Left colon (tissue), 2 donors: Measurements from ENCODE around the gene DYNLRB2. TPM values are rescaled to one million over a fixed set of nuclear protein-coding genes. Genes with fewer than 3 reads are reported as not detected.

Experiments
- ATAC-seq: fragments of 200-7000 bp; cut with Tn5 transposase; one replicate; pipeline ENCODE4 v1.9.1; 2020; ENCODE audit warnings: mild to moderate bottlenecking, moderate library complexity
- DNase-seq, 2 donors: peaks; one replicate each; pipeline ENCODE4 v3.0.0-alpha.2; 2020
- intact Hi-C, 2 donors: fragments of 100-400 bp; cut with DNase I in 1 of 2; cut with micrococcal nuclease in 1 of 2; formaldehyde crosslinking; loops; one replicate each; pipeline versions ENCODE4 v1.11.2 to v1.14.0; 2022; cut with DNase I, micrococcal nuclease
- total RNA-seq, 2 donors: library from RNA; stranded (reverse); fragmentation: NEBNext Ultra II Directional; extraction: Animal tissue kit (Norgen Biotek cat#: 25700); gene quantifications; one replicate each; pipeline ENCODE4 v1.2.1, GENCODE V29; 2021
- donor health status: DM: no; HTN: no; CAD: no.
- donor health status: DM: yes; HTN: yes; CAD: no.

The DYNLRB2 gene
- total RNA-seq, 2 donors from 2014 or later, result 1.1 TPM; not detected in 1

GRCh38 chr16:80591071-80591915 lies 50.5 kb downstream of the DYNLRB2 start:
- intact Hi-C loops, result no loop called here
- ATAC-seq (no peak), DNase-seq (no peak)

- DNase-seq (no peak), ATAC-seq (no peak)
- intact Hi-C loops, result no loop called here
Measured at GRCh38 chr16:80592273-80592672, 51.5 kb downstream of the DYNLRB2 start.

- DNase-seq (no peak), ATAC-seq (no peak)
- intact Hi-C loops, result no loop called here
Measured at GRCh38 chr16:80594756-80595155, 54.0 kb downstream of the DYNLRB2 start.

- DNase-seq, result no peak
- no peak for ATAC-seq
- intact Hi-C loops, result no loop called here
Measured at GRCh38 chr16:80596507-80597207, 55.9 kb downstream of the DYNLRB2 start.

- ATAC-seq, result no peak
- intact Hi-C loops, result no loop called here
- no peak for DNase-seq
Measured at GRCh38 chr16:80599466-80599865, 58.7 kb downstream of the DYNLRB2 start.
